ENCODE measurements around the gene ZNF846. TPM values are rescaled to one million over a fixed set of nuclear protein-coding genes. Genes with fewer than 3 reads are reported as not detected.
"Not testable (repeated sequence)": the region's sequence is repeated elsewhere in the genome, so short reads cannot be mapped to it uniquely, and the experiment has no call there.

The ZNF846 gene
- total RNA-seq, 1 donor from 2014 or later: 4.2 TPM

- TF ChIP-seq, protein P1, sequence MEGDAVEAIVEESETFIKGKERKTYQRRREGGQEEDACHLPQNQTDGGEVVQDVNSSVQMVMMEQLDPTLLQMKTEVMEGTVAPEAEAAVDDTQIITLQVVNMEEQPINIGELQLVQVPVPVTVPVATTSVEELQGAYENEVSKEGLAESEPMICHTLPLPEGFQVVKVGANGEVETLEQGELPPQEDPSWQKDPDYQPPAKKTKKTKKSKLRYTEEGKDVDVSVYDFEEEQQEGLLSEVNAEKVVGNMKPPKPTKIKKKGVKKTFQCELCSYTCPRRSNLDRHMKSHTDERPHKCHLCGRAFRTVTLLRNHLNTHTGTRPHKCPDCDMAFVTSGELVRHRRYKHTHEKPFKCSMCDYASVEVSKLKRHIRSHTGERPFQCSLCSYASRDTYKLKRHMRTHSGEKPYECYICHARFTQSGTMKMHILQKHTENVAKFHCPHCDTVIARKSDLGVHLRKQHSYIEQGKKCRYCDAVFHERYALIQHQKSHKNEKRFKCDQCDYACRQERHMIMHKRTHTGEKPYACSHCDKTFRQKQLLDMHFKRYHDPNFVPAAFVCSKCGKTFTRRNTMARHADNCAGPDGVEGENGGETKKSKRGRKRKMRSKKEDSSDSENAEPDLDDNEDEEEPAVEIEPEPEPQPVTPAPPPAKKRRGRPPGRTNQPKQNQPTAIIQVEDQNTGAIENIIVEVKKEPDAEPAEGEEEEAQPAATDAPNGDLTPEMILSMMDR (IDR thresholded peaks at IDR 0.05; ENCODE audit: insufficient read depth, low read length, poor library complexity, severe bottlenecking): no peak
- Histone ChIP-seq H3K27me3 (ENCODE audit: control insufficient read depth, insufficient read depth, low read length) (no peaks in the 10 kb centered on the region), H3K36me3 (ENCODE audit: control insufficient read depth, insufficient read depth, low read length) (no peaks in the 10 kb centered on the region)
These were observed 23.9 kb upstream of the ZNF846 start for GRCh38 chr19:9792206-9793070.

GRCh38 chr19:9791552-9792205 is 23.1 kb upstream of the ZNF846 start:
- DNase-seq (ENCODE audit: low read depth): peak; percentile 74
- TF ChIP-seq, protein P1 (IDR thresholded peaks at IDR 0.05; ENCODE audit: insufficient read depth, low read length, poor library complexity, severe bottlenecking): no peak
- Histone ChIP-seq H3K4me3 (ENCODE audit: low read depth, low read length) (peak overlapping the region; percentile 75), H3K36me3 (ENCODE audit: control insufficient read depth, insufficient read depth, low read length) (no peaks in the 10 kb centered on the region), H3K27me3 (ENCODE audit: control insufficient read depth, insufficient read depth, low read length) (no peaks in the 10 kb centered on the region)

More at GRCh38 chr19:9792206-9793070, 23.9 kb upstream of the ZNF846 start:
- peak overlapping the region; percentile 75 for H3K4me3 ChIP-seq (ENCODE audit: low read depth, low read length)
- DNase-seq (ENCODE audit: low read depth): peak; percentile 57

GRCh38 chr19:9791073-9791367 is 22.5 kb upstream of the ZNF846 start:
- H3K27me3 ChIP-seq (ENCODE audit: control insufficient read depth, insufficient read depth, low read length); H3K36me3 ChIP-seq (ENCODE audit: control insufficient read depth, insufficient read depth, low read length): not testable (repeated sequence)
- peak overlapping the region; percentile 75 for H3K4me3 ChIP-seq (ENCODE audit: low read depth, low read length)
- peak; percentile 42 for DNase-seq (ENCODE audit: low read depth)

DNA sequence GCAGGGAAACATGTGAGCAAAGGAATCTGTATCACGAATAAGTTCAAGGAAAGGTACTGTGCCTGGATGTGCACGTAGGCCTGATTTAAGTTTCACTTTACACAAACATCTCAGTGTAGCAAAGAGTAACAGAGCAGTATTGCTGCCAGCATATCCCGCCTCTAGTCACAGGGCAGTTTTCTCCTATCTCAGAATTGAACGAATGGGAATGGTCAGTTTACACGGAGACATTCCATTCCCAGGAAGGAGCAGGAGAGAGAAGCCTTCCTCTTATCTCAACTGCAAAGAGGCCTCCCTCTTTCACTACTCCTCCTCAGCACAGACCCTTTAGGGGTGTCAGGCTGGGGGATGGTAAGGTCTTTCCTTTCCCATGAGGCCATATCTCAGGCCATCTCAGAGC is 21.0 kb upstream of the ZNF846 start:
- not testable (repeated sequence) for H3K4me3 ChIP-seq (ENCODE audit: low read depth, low read length); H3K36me3 ChIP-seq (ENCODE audit: control insufficient read depth, insufficient read depth, low read length); H3K27me3 ChIP-seq (ENCODE audit: control insufficient read depth, insufficient read depth, low read length); DNase-seq (ENCODE audit: low read depth)

DNA sequence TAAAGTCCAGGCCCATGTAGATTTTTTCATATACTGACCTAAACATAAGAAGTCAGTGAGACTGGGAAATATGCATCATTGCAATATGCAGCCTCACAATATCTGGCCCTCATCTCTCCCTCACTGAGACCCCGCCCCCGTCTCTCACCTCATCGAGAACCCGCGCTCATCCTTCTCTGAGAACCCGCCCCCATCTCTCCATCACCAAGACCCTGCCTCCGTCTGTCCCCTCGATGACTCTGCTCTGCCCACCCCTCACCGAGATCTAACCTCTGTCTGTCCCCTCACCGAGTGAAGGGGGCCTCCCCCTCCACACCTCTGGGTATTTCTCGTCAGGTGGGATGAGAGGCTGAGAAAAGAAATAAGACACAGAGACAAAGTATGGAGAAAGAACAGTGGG is 20.5 kb upstream of the ZNF846 start:
- H3K27me3 ChIP-seq (ENCODE audit: control insufficient read depth, insufficient read depth, low read length): no peaks in the 10 kb centered on the region
- TF ChIP-seq, protein P1 (IDR thresholded peaks at IDR 0.05; ENCODE audit: insufficient read depth, low read length, poor library complexity, severe bottlenecking): no peak
- no peaks in the 10 kb centered on the region for H3K36me3 ChIP-seq (ENCODE audit: control insufficient read depth, insufficient read depth, low read length)
- no peak for DNase-seq (ENCODE audit: low read depth)
- H3K4me3 ChIP-seq (ENCODE audit: low read depth, low read length): no peak overlapping the region

- H3K27me3 ChIP-seq (ENCODE audit: control insufficient read depth, insufficient read depth, low read length); H3K36me3 ChIP-seq (ENCODE audit: control insufficient read depth, insufficient read depth, low read length); DNase-seq (ENCODE audit: low read depth); H3K4me3 ChIP-seq (ENCODE audit: low read depth, low read length): not testable (repeated sequence)
These were observed 20.1 kb upstream of the ZNF846 start for GRCh38 chr19:9788604-9789003.

GRCh38 chr19:9786819-9787218 is 18.3 kb upstream of the ZNF846 start:
- no peak for DNase-seq (ENCODE audit: low read depth)
- TF ChIP-seq, protein P1 (IDR thresholded peaks at IDR 0.05; ENCODE audit: insufficient read depth, low read length, poor library complexity, severe bottlenecking): no peak
- no peaks in the 10 kb centered on the region for H3K27me3 ChIP-seq (ENCODE audit: control insufficient read depth, insufficient read depth, low read length)
- no peak overlapping the region for H3K4me3 ChIP-seq (ENCODE audit: low read depth, low read length)
- no peaks in the 10 kb centered on the region for H3K36me3 ChIP-seq (ENCODE audit: control insufficient read depth, insufficient read depth, low read length)
